Skeletal muscle satellite cell (primary cell): ENCODE data around the gene OTOGL.

Source experiments
- H3K27me3 ChIP-seq: 2 replicates; pipeline ENCODE4 v1.7.0; 2013; ENCODE audit warnings: low read length; ENCODE audit not compliant: control insufficient read depth, insufficient read depth
- H3K36me3 ChIP-seq: 2 replicates; pipeline ENCODE4 v1.7.0; 2013; ENCODE audit warnings: mild to moderate bottlenecking, control low read depth, low read length; ENCODE audit not compliant: insufficient read depth
- H3K4me1 ChIP-seq: 2 replicates; pipeline ENCODE4 v1.7.0; 2013; ENCODE audit warnings: low read length; ENCODE audit not compliant: control insufficient read depth, insufficient read depth
- H3K4me2 ChIP-seq: 2 replicates; pipeline ENCODE4 v1.7.0; 2013; ENCODE audit warnings: mild to moderate bottlenecking, low read length
- H3K4me3 ChIP-seq: 2 replicates; pipeline ENCODE4 v1.7.0; 2013; ENCODE audit warnings: low read length
- H3K9ac ChIP-seq: 2 replicates; pipeline ENCODE4 v1.7.0; 2013; ENCODE audit warnings: mild to moderate bottlenecking, low read depth, low read length, moderate library complexity
- H3K9me3 ChIP-seq: replicated peaks from 2 replicates; pipeline ENCODE4 v1.7.0; 2013; ENCODE audit warnings: mild to moderate bottlenecking, control low read depth, low read length

The OTOGL gene

DNA sequence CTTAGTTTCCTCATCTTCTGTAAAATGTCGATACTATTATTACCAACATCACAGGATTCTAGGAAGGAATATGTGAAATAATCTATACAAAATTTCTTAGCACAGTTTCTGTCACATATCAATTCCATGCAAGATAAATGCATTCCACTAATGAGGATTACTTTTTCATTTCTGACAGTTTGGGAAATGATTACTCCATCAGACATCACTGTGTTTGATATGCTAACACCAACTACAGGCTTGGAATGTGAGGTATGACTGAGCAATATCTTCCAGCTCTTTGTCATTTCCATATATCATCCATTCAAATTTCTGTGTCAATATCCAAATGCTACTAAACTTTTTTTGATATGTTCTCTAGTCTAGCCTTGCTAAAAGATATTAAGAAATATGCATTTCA is 233.5 kb downstream of the OTOGL start:
- Histone ChIP-seq H3K36me3 (no peaks in the 10 kb centered on the region), H3K4me1 (no peaks in the 10 kb centered on the region), H3K9me3 (no peaks in the 10 kb centered on the region), H3K9ac (no peak overlapping the region), H3K4me2 (no peak overlapping the region), H3K4me3 (no peak overlapping the region), H3K27me3 (no peaks in the 10 kb centered on the region)

DNA sequence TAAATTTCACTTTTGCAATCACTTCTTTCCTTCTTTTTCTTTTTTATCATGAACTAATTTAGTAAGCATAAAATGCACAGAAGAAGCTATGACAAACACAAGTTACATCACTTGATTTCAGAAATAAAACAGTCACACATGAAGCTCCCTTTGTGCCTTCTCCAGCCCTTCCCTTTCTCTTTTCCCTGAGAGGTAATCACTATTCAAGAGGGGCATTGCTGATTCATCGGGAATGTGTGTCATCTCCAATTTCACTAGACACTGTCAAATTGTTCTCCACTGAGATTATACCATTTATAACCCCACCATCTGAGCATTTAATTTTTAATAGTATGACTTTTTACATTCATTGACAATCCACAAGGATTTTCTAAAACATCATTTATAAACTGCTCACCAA is 253.1 kb downstream of the OTOGL start:
- Histone ChIP-seq H3K4me2 (no peak overlapping the region), H3K36me3 (no peaks in the 10 kb centered on the region), H3K9me3 (no peaks in the 10 kb centered on the region), H3K27me3 (no peaks in the 10 kb centered on the region), H3K9ac (no peak overlapping the region), H3K4me1 (peaks cover 9% of the 10 kb centered on the region), H3K4me3 (no peak overlapping the region)

DNA sequence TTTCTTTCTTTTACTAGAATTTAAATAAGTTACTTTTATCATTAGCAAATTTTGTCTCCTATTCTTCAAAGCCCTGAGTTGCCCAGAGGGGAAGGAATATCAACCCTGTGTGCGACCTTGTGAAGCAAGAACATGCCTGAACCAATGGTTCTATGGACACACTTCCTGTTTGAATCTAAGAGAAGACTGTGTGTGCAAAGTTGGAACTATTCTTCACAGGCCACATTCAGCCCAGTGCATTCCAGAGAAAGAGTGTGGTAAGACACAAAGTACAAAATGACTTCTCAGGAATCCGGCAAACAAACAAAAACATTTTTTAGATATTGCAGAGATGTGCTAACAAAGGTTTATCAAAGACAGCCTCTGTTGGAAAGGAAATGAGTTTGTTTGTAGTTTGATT is 253.9 kb downstream of the OTOGL start:
- H3K27me3 ChIP-seq, result no peaks in the 10 kb centered on the region
- H3K36me3 ChIP-seq, result no peaks in the 10 kb centered on the region
- no peaks in the 10 kb centered on the region for H3K9me3 ChIP-seq
- no peak overlapping the region for H3K4me2 ChIP-seq
- peaks cover 9% of the 10 kb centered on the region for H3K4me1 ChIP-seq
- H3K9ac ChIP-seq, result no peak overlapping the region
- H3K4me3 ChIP-seq, result no peak overlapping the region

- peaks cover 9% of the 10 kb centered on the region for H3K4me1 ChIP-seq
- no peak overlapping the region for H3K4me2 ChIP-seq
- no peak overlapping the region for H3K9ac ChIP-seq
- no peak overlapping the region for H3K4me3 ChIP-seq
- H3K9me3 ChIP-seq, result no peaks in the 10 kb centered on the region
- H3K27me3 ChIP-seq, result no peaks in the 10 kb centered on the region
- no peaks in the 10 kb centered on the region for H3K36me3 ChIP-seq
Measured at GRCh38 chr12:80356097-80356496, 256.8 kb downstream of the OTOGL start.

DNA sequence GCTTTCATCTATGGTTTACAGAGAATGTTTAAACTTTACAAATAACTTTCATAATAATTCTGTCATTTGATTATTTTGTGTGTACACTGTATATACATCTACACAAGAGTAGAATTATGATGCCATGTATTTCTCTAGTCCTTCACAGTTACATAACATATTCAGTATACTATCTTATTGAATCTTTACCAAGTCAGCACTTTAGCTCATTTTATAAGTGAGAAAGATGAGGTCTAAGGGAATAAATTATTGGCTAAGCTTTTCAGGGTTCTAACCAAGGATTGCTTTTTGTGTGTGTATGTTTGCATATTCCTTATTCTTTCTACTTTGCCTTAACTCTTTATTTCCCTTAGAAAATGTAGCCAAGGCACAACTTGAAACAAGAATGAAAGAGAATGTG is 260.4 kb downstream of the OTOGL start:
- Histone ChIP-seq H3K4me2 (no peak overlapping the region), H3K36me3 (no peaks in the 10 kb centered on the region), H3K4me1 (peaks cover 9% of the 10 kb centered on the region), H3K4me3 (no peak overlapping the region), H3K9ac (no peak overlapping the region), H3K9me3 (no peaks in the 10 kb centered on the region), H3K27me3 (no peaks in the 10 kb centered on the region)

- H3K9ac ChIP-seq, result no peak overlapping the region
Measured at GRCh38 chr12:80364056-80364455, 264.7 kb downstream of the OTOGL start.

DNA sequence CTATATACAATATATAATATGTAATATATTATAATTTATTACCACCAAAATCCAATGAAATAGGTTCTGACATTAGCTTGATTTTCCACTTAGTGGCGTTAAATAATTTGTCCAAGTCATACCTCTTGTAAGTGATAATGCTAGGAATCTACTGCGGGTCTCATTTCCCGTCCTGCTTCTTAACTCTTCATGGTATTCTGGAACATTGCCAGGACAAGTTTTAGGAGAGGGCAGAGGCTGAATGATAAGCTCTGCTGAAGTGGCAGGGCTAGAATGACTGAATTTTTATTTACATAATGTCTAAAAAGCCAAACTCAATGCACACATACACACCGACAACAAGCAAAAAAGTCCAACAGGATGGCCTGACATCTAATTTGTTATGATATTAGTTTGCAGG is 274.3 kb downstream of the OTOGL start:
- no peak overlapping the region for H3K4me2 ChIP-seq
- no peak overlapping the region for H3K9ac ChIP-seq
- no peaks in the 10 kb centered on the region for H3K4me1 ChIP-seq
- no peaks in the 10 kb centered on the region for H3K36me3 ChIP-seq
- H3K9me3 ChIP-seq, result no peaks in the 10 kb centered on the region
- no peak overlapping the region for H3K4me3 ChIP-seq
- H3K27me3 ChIP-seq, result no peaks in the 10 kb centered on the region

More at GRCh38 chr12:80364056-80364455, 264.7 kb downstream of the OTOGL start:
- H3K27me3 ChIP-seq, result no peaks in the 10 kb centered on the region
- no peak overlapping the region for H3K4me2 ChIP-seq
- H3K9me3 ChIP-seq, result no peaks in the 10 kb centered on the region
- no peak overlapping the region for H3K4me3 ChIP-seq
- H3K36me3 ChIP-seq, result no peaks in the 10 kb centered on the region
- H3K4me1 ChIP-seq, result no peaks in the 10 kb centered on the region

GRCh38 chr12:80374615-80375014 is 275.3 kb downstream of the OTOGL start:
- no peaks in the 10 kb centered on the region for H3K36me3 ChIP-seq
- H3K4me1 ChIP-seq, result no peaks in the 10 kb centered on the region
- no peak overlapping the region for H3K4me2 ChIP-seq
- H3K27me3 ChIP-seq, result no peaks in the 10 kb centered on the region
- H3K4me3 ChIP-seq, result no peak overlapping the region
- H3K9me3 ChIP-seq, result no peaks in the 10 kb centered on the region
- no peak overlapping the region for H3K9ac ChIP-seq

DNA sequence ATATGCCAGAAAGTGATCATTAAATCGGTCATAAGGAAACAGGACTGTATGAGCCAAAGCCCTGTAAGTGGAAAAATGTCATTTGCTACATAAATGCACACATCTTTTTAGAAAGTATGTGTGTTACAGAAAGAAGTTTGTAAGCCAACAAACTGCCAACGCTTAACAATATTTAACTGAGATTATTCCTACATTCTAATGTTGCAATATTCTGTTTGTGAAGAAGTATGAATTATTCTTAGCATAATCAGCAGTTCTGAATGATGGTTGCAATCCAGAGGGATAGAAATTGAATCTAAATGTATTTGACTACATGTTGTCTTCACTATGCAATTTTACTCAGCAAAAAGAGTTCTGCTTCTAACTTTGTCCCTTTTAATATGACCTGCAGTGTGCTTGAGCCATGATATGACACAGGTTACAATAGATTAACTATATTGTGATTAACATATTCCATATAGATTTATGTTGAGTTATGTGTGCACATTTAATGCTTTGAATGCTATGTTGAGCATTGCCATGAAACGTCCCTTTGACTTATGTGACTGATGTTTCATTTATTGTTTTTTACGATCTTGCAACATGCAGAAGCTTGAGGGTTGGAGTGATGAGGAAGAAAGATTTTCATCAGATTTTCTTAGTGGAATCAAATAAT is 277.9 kb downstream of the OTOGL start:
- Histone ChIP-seq H3K4me3 (no peak overlapping the region), H3K4me2 (no peak overlapping the region), H3K27me3 (no peaks in the 10 kb centered on the region), H3K4me1 (no peaks in the 10 kb centered on the region), H3K36me3 (no peaks in the 10 kb centered on the region), H3K9ac (no peak overlapping the region), H3K9me3 (no peaks in the 10 kb centered on the region)

GRCh38 chr12:80381121-80381520 is 281.8 kb downstream of the OTOGL start:
- Histone ChIP-seq H3K4me3 (no peak overlapping the region), H3K4me1 (no peaks in the 10 kb centered on the region), H3K9me3 (no peaks in the 10 kb centered on the region), H3K4me2 (no peak overlapping the region), H3K9ac (no peak overlapping the region), H3K27me3 (no peaks in the 10 kb centered on the region), H3K36me3 (no peaks in the 10 kb centered on the region)

DNA sequence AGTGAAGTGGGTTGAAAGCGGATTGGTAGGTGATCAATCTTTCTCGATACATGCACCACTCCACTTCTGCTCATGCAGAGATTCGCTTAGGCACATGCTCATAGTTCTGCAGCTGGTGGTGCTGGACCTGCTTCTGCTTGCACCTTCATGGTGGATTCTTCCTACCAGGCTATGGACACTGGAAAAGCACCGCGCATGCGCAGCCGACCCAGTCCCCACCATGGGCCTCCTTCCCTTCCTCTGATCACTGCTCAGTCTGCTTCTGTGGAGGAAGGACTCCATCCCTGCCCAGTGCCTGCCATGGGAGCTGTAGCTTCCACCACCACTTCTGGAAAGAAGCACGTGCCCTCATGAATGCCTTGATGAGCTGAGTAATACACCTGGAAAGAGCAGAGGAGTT is 282.9 kb downstream of the OTOGL start:
- no peaks in the 10 kb centered on the region for H3K27me3 ChIP-seq
- H3K4me1 ChIP-seq, result no peaks in the 10 kb centered on the region
- no peak overlapping the region for H3K9ac ChIP-seq
- H3K36me3 ChIP-seq, result no peaks in the 10 kb centered on the region
- H3K9me3 ChIP-seq, result no peaks in the 10 kb centered on the region
- no peak overlapping the region for H3K4me3 ChIP-seq
- no peak overlapping the region for H3K4me2 ChIP-seq

DNA sequence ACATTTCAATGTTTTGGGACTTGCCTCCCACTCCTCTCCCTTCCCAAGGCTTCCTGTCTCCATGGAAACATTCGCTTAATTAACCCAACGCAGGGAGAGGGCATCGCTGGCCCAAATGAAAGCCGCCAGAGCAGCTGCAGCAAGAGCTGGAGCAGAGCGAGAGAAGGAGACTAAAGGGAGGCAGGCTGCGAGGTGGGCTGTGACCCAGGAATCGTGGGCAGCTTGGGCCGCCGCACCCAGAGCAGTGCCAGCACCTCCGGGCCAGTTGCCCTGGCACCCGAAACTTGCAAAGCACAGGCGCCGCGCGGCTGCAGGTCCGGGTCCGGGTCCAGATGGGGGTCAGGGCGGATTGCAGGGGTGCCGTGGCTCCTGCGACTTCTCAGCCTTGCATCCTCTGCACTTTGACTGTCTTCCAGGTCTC is 301.2 kb downstream of the OTOGL start:
- peak overlapping the region; percentile 8 for H3K9ac ChIP-seq
- peak overlapping the region; percentile 89 for H3K4me2 ChIP-seq

More for the DNA sequence above, 301.2 kb downstream of the OTOGL start:
- Histone ChIP-seq H3K9me3 (no peaks in the 10 kb centered on the region), H3K4me1 (peaks cover 6% of the 10 kb centered on the region), H3K36me3 (no peaks in the 10 kb centered on the region), H3K4me3 (peak overlapping the region; percentile 70), H3K27me3 (no peaks in the 10 kb centered on the region)
